Spleen (tissue), 13 donors: ENCODE data around the gene EMC6. TPM values are rescaled to one million over a fixed set of nuclear protein-coding genes. Genes with fewer than 3 reads are reported as not detected.

Experiments
- DNase-seq: peaks from one replicate; pipeline ENCODE4 v3.0.0-alpha.2; 2020
- H3K27ac ChIP-seq, 8 donors: fragments of 200-600 bp; sonication (generic) in 7 of 8; 1 replicate in 4 of 8; 2 replicates in 4 of 8; pipeline versions ENCODE4 v1.5.0 to v1.8.0; 2016 to 2021; ENCODE audit warnings: inconsistent platforms in 4 of 8, mild to moderate bottlenecking in 4 of 8, moderate library complexity in 1 of 8
- H3K27me3 ChIP-seq, 7 donors: fragments of 200-600 bp; sonication (generic) in 6 of 7; replicated peaks in 1 of 7; 1 replicate in 4 of 7; 2 replicates in 3 of 7; pipeline versions ENCODE4 v1.5.0 to v1.8.0; 2016 to 2021; ENCODE audit warnings: inconsistent platforms in 3 of 7, mild to moderate bottlenecking in 1 of 7
- H3K36me3 ChIP-seq, 6 donors: fragments of 200-600 bp; sonication (generic) in 5 of 6; 1 replicate in 4 of 6; 2 replicates in 2 of 6; pipeline versions ENCODE4 v1.5.0 to v1.8.0; 2016 to 2021; ENCODE audit warnings: inconsistent platforms in 2 of 6
- H3K4me1 ChIP-seq, 6 donors: fragments of 200-600 bp; sonication (generic) in 5 of 6; 1 replicate in 3 of 6; 2 replicates in 3 of 6; pipeline versions ENCODE4 v1.5.0 to v1.8.0; 2016 to 2021; ENCODE audit warnings: inconsistent platforms in 3 of 6
- H3K4me3 ChIP-seq, 8 donors: fragments of 200-600 bp; sonication (generic) in 7 of 8; 1 replicate in 4 of 8; 2 replicates in 4 of 8; pipeline versions ENCODE4 v1.5.0 to v1.8.0; 2016 to 2021; ENCODE audit warnings: inconsistent platforms in 4 of 8, mild to moderate bottlenecking in 4 of 8, moderate library complexity in 2 of 8
- H3K9me3 ChIP-seq, 8 donors: fragments of 200-600 bp; sonication (generic) in 7 of 8; 1 replicate in 4 of 8; 2 replicates in 4 of 8; pipeline versions ENCODE4 v1.5.0 to v1.8.0; 2016 to 2021; ENCODE audit warnings: inconsistent platforms in 4 of 8
- POLR2A ChIP-seq, 3 donors: fragments of 450-650 bp; IDR thresholded peaks; one replicate each; pipeline ENCODE4 v1.5.1; 2017; ENCODE audit warnings: antibody characterized with exemption in 3 of 3, mild to moderate bottlenecking in 1 of 3
- POLR2AphosphoS5 ChIP-seq, 3 donors: sonication (generic); formaldehyde crosslinking; IDR thresholded peaks; one replicate each; pipeline ENCODE4 v1.5.1; 2017; ENCODE audit warnings: antibody characterized with exemption in 3 of 3
- WGBS, 5 donors: extraction: QIAGEN DNeasy Blood & Tissue Kit in 3 of 5; methylation state at CpG; one replicate each; pipeline versions ENCODE4 v1.1.5 to v1.1.7; 2013 to 2018; 5-methylcytosine and 5-hydroxymethylcytosine counted together
- intact Hi-C: fragments of 100-400 bp; cut with DNase I; formaldehyde crosslinking; loops from one replicate; pipeline ENCODE4 v1.15.0; 2023; ENCODE audit warnings: low total_unique reads
- long read RNA-seq, 2 donors: transcript quantifications; one replicate each; lab custom pipeline, GENCODE V29; 2026
- polyA plus RNA-seq, 3 donors: library from polyadenylated mRNA; stranded (reverse); fragments of 200-250 nt; gene quantifications; one replicate each; pipeline ENCODE4 v1.2.1, GENCODE V29; 2013
- total RNA-seq, 7 donors: library from RNA; depleted of rRNA in 3 of 7; stranded (reverse); fragments of >200 nt in 3 of 7; fragmentation: NEBNext Ultra II Directional in 4 of 7; extraction: Animal tissue kit (Norgen Biotek cat#: 25700) in 4 of 7; gene quantifications; one replicate each; pipeline versions ENCODE4 v1.1.0 to v1.2.1, GENCODE V29; 2016 to 2021
- TF ChIP-seq, protein P1 (sequence below), 11 experiments: fragments of 200-600 bp in 7 of 11; fragments of 450-650 bp in 4 of 11; sonication (generic) in 4 of 11; IDR thresholded peaks in 8 of 11; conservative IDR thresholded peaks in 3 of 11; 1 replicate in 7 of 11; 2 replicates in 4 of 11; pipeline versions ENCODE4 v1.4.0 to v1.8.0; 2016 to 2021; ENCODE audit warnings: antibody characterized with exemption in 11 of 11, inconsistent platforms in 4 of 11, mild to moderate bottlenecking in 1 of 11
- donor health status: healthy with polysubstance abuse.
- donor health status: DM: no; HTN: no; CAD: no; lungs with moderate emphysema.
- donor health status: DM: no; HTN: no; CAD: no.
- donor health status: Bipolar disorder and iron deficiency.
- donor health status: healthy.
- donor health status: DM: no; HTN: no; CAD: no.
- donor health status: DM: yes; HTN: yes; CAD: no.

Gene EMC6
- 10 to 100 TPM in 5 of 7 donors, 1 to 10 TPM in 2; 6.0 to 28.8 (median 20.0) TPM for total RNA-seq
- polyA plus RNA-seq = 10 to 100 TPM; 49.1 to 85.3 (median 67.9) TPM
- long read RNA-seq, donor 1, transcript EMC6-202 (2 exons, 762 nt) = minor isoform, 5 of 23 reads
- long read RNA-seq, donor 1, transcript EMC6-201 (2 exons, 653 nt) = major isoform, 18 of 23 reads
- long read RNA-seq, donor 1, partial matches to known transcripts = 0 of 23 reads
- long read RNA-seq, donor 1, other reads (novel, unspliced or antisense) = 0 of 23 reads
- long read RNA-seq, donor 2, transcript EMC6-201 (2 exons, 653 nt) = major isoform, 16 of 21 reads
- long read RNA-seq, donor 2, transcript EMC6-202 (2 exons, 762 nt) = minor isoform, 5 of 21 reads
- long read RNA-seq, donor 2, partial matches to known transcripts = 0 of 21 reads
- long read RNA-seq, donor 2, other reads (novel, unspliced or antisense) = 0 of 21 reads

DNA sequence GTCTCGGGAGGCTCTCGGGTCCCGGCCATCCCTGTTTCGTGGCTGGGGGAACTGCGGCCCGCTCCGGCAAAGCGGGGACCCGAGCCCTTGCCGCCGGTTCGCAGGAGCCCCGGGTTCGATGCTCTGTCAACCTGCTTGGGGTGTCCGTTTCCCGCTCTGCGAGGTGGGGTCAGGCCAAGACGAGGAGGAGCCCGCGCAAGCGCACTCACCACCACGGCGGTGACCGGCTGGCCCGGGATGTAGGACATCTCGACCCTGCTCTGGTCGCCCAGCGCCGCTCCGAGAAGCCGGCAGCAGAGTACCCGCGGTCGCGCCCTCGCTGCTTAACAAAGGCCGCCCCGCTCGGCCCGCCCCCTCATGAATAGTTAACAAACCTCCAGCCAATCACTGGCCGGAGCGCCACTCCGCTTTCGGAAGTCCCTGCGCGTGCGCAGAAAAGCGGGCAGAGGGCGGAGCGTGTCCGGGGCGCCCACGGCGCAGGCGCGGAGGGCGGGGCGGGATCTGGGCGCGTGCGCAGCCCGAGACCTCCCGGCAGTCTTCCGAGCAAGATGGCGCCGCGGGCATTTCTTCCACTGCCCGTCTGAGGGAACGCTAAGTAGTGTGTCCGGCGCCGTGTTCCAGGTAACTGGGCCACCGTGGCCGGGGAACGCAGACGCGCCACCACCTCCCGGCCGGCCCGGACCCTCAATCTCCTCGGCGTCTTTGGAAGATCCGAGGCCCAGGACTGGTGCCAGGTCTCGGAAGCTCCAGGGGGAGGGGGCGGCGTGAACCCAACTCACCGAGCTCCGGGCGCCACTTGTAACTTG is at the start of gene EMC6, which contains the start of gene TAX1BP3:
Gene EMC6, plus strand, starts transcription at position 534 of the 806 bp plus-strand sequence. CDS start 335 bp downstream, outside the sequence.
Gene TAX1BP3, minus strand, starts transcription at position 300 of the 806 bp plus-strand sequence. Its CDS starts 52 bp downstream, at position 248.
- WGBS, 5 donors = 0 to 1% (median 0%) methylated on average over 27 to 89 of the region's 89 CpGs
- peaks cover 0 to 41% (median 13%) of the 10 kb centered on the region in 6 donors for H3K36me3 ChIP-seq
- peak within 1 kb of the TSS; percentile 80 to 95 (median 92) for H3K27ac ChIP-seq
- peaks cover 15 to 54% (median 38%) of the 10 kb centered on the region in 6 donors for H3K4me1 ChIP-seq
- no peaks in the 10 kb centered on the region for H3K27me3 ChIP-seq
- TF ChIP-seq POLR2AphosphoS5 (IDR thresholded peaks at IDR 0.05) (peak; percentile 95 to 97 (median 96)), POLR2A (IDR thresholded peaks at IDR 0.05) (peak in 2 of 3 donors; percentile 70 to 80)
- TF ChIP-seq, protein P1, sequence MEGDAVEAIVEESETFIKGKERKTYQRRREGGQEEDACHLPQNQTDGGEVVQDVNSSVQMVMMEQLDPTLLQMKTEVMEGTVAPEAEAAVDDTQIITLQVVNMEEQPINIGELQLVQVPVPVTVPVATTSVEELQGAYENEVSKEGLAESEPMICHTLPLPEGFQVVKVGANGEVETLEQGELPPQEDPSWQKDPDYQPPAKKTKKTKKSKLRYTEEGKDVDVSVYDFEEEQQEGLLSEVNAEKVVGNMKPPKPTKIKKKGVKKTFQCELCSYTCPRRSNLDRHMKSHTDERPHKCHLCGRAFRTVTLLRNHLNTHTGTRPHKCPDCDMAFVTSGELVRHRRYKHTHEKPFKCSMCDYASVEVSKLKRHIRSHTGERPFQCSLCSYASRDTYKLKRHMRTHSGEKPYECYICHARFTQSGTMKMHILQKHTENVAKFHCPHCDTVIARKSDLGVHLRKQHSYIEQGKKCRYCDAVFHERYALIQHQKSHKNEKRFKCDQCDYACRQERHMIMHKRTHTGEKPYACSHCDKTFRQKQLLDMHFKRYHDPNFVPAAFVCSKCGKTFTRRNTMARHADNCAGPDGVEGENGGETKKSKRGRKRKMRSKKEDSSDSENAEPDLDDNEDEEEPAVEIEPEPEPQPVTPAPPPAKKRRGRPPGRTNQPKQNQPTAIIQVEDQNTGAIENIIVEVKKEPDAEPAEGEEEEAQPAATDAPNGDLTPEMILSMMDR (IDR thresholded peaks at IDR 0.05 in 8 of 11, conservative IDR thresholded peaks at IDR 0.05 in 3 of 11) = peak in 2 of 11 experiments; percentile 26 to 31
- intact Hi-C loops = no loop called here
- H3K9me3 ChIP-seq = no peaks in the 10 kb centered on the region
- peak; percentile 100 for DNase-seq
- H3K4me3 ChIP-seq = peak within 1 kb of the TSS; percentile 73 to 99 (median 88)

DNA sequence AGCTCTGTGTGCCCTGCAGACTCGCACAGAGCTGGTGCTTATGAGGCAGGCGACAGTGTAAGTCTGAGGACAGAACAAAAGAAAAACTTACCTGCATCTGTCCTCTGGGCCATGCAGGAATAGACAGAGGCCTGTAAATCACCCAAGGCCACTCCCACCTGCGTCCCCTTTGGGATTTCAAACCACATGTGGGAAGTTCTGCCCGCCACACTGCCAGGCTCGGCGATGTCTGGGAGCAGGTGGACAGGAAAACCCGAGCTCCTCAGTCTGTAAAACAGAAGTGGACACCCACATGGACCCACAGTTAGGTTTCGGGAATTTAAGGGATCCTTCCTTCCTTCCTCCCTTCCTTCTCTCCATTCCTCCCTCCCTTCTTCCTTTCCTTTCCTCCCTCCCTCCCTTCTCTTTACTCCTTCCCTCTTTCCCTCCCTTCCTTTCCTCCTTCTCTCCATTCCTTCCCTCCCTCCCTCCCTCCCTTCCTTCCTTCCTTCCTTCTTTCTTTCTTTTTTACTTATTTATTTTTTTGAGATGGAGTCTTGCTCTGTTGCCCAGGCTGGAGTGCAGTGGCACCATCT is 47.4 kb upstream of the EMC6 start:
- H3K9me3 ChIP-seq = peaks cover 0 to 12% (median 9%) of the 10 kb centered on the region in 8 donors
- no peak overlapping the region for H3K27ac ChIP-seq
- H3K4me3 ChIP-seq = no peak overlapping the region
- peaks cover 5 to 99% (median 76%) of the 10 kb centered on the region in 6 donors for H3K36me3 ChIP-seq
- intact Hi-C loops = no loop called here
- H3K27me3 ChIP-seq = no peaks in the 10 kb centered on the region
- TF ChIP-seq POLR2A (IDR thresholded peaks at IDR 0.05) (no peak), POLR2AphosphoS5 (IDR thresholded peaks at IDR 0.05) (no peak)
- TF ChIP-seq, protein P1 (IDR thresholded peaks at IDR 0.05 in 8 of 11, conservative IDR thresholded peaks at IDR 0.05 in 3 of 11) = no peak
- H3K4me1 ChIP-seq = no peaks in the 10 kb centered on the region
- no peak for DNase-seq
- 80 to 89% (median 86%) methylated on average over 8 of the region's 8 CpGs for WGBS, 5 donors

DNA sequence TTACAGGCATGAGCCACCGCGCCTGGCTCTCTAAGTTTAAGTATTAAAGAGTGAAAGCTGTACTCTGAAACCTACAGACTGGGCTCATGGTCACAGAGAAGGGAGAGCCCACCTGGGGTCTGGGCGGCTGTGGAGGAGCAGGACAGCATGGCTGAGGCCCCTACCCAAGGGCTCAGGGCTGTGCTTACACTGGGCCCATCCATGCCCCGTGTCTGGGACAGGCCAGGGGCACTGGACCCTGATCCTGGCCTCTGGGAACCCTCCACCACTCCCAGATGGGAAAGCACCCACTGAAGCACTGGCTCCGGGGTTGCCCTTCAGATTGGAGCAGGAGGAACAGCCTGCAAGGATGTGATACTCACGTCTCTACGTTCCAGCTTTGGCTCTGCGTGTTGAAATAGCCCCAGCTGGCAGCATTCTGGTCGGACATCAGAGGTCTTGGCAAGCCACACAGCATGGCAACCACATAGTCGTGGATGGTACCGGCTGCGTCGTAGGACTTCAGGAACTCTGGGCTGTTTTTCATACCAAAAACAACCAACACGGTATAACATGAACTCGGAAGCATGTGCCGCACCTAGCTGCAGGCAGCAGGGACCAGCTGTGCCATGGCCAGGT is 45.5 kb upstream of the EMC6 start:
- intact Hi-C loops = no loop called here
- DNase-seq = no peak
- no peaks in the 10 kb centered on the region for H3K4me1 ChIP-seq
- H3K27me3 ChIP-seq = no peaks in the 10 kb centered on the region
- 94 to 99% (median 96%) methylated on average over 10 to 16 of the region's 16 CpGs for WGBS, 5 donors
- H3K9me3 ChIP-seq = peaks cover 0 to under 1% (median 0%) of the 10 kb centered on the region in 8 donors
- no peak overlapping the region for H3K27ac ChIP-seq
- H3K36me3 ChIP-seq = peaks cover 5 to 99% (median 73%) of the 10 kb centered on the region in 6 donors
- no peak overlapping the region for H3K4me3 ChIP-seq
- TF ChIP-seq POLR2AphosphoS5 (IDR thresholded peaks at IDR 0.05) (no peak), POLR2A (IDR thresholded peaks at IDR 0.05) (no peak)
- TF ChIP-seq, protein P1 (IDR thresholded peaks at IDR 0.05 in 8 of 11, conservative IDR thresholded peaks at IDR 0.05 in 3 of 11) = no peak
